HG03469 (cell line): ENCODE measurements around the gene CD226.

ENCODE experiments used
- ATAC-seq: cut with Tn5 transposase; IDR thresholded peaks from one replicate; pipeline ENCODE4 v1.9.1; 2021; ENCODE audit warnings: mild to moderate bottlenecking, moderate library complexity, moderate number of reproducible peaks; ENCODE audit not compliant: unreplicated experiment

The CD226 gene

GRCh38 chr18:69820538-69820937 is 127.1 kb downstream of the CD226 start:
- ATAC-seq, result no peak

GRCh38 chr18:69819460-69819859 is 128.2 kb downstream of the CD226 start:
- no peak for ATAC-seq

- ATAC-seq, result no peak
Observed at GRCh38 chr18:69817335-69817940, 130.2 kb downstream of the CD226 start.

- no peak for ATAC-seq
Observed at GRCh38 chr18:69814861-69815385, 132.8 kb downstream of the CD226 start.

GRCh38 chr18:69813559-69813958 is 134.1 kb downstream of the CD226 start:
- ATAC-seq, result no peak

GRCh38 chr18:69808399-69808798 is 139.3 kb downstream of the CD226 start:
- ATAC-seq, result no peak

GRCh38 chr18:69804776-69805501 is 142.7 kb downstream of the CD226 start:
- ATAC-seq, result no peak
